ENCODE results near the gene CNST.
"Not testable (repeated sequence)": the region's sequence is repeated elsewhere in the genome, so short reads cannot be mapped to it uniquely, and the experiment has no call there.

The CNST gene

GRCh38 chr1:246709196-246709595 is 142.9 kb downstream of the CNST start:
- H3K4me3 ChIP-seq, result no peak overlapping the region
- DNase-seq (ENCODE audit: low spot score), result no peak
- H3K27ac ChIP-seq, result no peak overlapping the region
- TF ChIP-seq CTCF (IDR thresholded peaks at IDR 0.05), result no peak

GRCh38 chr1:246709835-246710234 is 143.6 kb downstream of the CNST start:
- Histone ChIP-seq H3K27ac (no peak overlapping the region), H3K4me3 (no peak overlapping the region)
- no peak for DNase-seq (ENCODE audit: low spot score)
- no peak for TF ChIP-seq CTCF (IDR thresholded peaks at IDR 0.05)

- H3K4me3 ChIP-seq, result no peak overlapping the region
- TF ChIP-seq CTCF (IDR thresholded peaks at IDR 0.05), result no peak
- no peak for DNase-seq (ENCODE audit: low spot score)
- no peak overlapping the region for H3K27ac ChIP-seq
These were observed 145.3 kb downstream of the CNST start for GRCh38 chr1:246711548-246712003.

GRCh38 chr1:246712428-246712827 is 146.2 kb downstream of the CNST start:
- not testable (repeated sequence) for H3K4me3 ChIP-seq; DNase-seq (ENCODE audit: low spot score); H3K27ac ChIP-seq

All from coronary artery (tissue), 2 donors.